ENCODE results near the gene WDTC1. TPM values are rescaled to one million over a fixed set of nuclear protein-coding genes. Genes with fewer than 3 reads are reported as not detected.
A peak's percentile ranks its signal among the peaks of the same experiment; 100 is the strongest.

The WDTC1 gene
- polyA plus RNA-seq, 4 donors, result 40.8 to 51.9 (median 44.9) TPM

DNA sequence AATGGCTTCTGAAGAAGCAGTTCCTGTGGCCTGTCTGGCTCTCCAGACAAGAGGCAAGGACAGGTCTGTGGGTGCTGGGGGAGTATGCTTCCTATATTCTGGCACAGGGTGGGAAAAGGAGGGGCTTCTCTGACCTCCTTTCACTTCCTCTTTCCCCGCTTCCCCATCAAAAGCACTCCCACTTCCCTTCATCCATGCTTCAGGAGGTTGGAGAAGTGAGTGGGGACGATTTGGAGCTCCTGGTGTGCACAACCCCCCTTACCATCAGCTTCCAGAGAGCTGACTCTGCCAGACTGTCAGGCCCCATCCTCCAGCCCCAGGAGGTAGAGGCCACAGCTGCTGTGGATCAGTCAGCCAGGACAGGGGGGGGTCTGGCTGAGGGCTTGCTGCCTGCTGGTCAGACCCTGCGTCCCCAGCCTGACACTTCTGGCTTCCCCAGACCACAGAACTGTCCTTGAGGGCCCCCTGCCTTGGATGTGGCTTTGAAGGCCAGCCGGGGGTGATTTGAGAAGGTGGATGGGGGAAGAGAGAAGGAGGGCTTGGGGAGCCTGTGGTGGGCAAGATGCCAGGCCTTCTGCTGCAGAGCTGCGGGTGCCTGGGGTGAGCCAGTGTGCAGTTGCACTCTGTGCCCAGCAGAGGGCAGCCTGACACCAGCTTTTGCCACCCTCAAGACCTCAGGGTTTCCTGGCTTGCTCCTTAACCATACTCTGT lies 66.1 kb downstream of the WDTC1 start:
- DNase-seq (ENCODE audit: low read depth in 4 of 4, low spot score in 3 of 4), result peak; percentile 80 to 89 (median 83)

- no peak for DNase-seq (ENCODE audit: low read depth in 4 of 4, low spot score in 3 of 4)
These were observed 66.6 kb downstream of the WDTC1 start for GRCh38 chr1:27301052-27301422.

DNA sequence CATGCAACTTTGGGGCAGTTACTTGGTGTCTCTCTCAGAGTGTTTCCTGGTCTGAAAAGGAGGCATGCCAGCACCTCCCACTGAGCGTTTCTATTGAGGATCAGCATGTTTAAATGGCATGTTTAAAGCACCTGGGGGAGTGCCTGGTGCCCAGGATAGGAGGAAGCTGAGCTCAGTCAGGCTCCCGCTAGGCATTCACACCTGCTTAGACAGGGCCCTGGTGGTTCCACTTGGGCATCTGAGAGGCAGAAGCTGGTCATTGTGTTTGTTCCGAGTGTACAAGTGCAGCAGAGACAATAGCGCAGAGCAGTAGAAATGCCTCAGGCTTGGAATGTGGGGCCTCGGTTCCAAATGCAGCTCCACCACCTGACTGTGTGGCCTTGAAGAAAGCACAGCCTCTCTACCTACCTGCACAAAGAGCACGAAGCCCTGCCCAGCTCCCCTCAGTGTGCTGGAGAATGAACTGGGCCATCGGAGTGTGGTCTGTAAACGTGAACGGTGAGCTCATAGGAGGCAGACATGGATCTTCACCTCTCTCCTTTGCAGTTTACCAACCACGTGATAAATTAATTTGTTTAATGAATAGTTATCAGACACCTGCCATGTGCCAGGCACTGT lies 67.3 kb downstream of the WDTC1 start:
- DNase-seq (ENCODE audit: low read depth in 4 of 4, low spot score in 3 of 4), result no peak

DNA sequence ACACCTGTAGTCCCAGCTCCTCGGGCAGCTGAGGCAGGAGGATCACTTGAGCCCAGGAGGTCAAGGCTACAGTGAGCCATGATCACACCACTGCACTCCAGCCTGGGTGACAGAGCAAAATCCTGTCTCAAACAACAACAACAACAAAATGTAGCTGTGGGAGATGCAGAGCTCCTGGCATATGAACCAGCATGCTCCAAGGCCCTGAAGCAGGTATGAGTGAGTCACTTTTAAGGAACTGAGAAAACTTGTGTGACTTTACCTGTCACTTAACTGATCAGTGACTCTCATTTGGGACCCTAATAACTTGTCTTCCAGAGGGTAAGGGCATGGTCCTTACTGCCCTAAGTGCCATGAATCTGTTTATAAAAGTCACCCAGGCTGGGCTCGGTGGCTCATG lies 68.2 kb downstream of the WDTC1 start:
- no peak for DNase-seq (ENCODE audit: low read depth in 4 of 4, low spot score in 3 of 4)

DNA sequence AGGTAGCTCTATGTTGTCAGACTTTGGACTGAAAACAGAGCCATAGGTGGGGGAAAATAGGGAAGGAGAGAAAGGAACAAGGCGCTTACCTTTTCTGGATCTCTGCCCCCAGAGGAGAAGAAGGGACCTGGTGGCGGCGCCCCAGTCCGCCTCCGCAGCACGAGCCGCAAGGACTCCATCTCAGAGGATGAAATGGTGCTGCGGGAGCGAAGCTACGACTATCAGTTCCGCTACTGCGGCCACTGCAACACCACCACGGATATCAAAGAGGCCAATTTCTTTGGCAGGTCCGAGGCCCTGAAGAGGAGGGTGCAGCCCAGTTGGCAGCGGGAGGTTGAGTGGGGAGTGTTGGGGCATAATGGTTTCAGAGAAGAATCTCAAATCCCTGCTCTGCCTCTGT lies 69.1 kb downstream of the WDTC1 start:
- no peak for DNase-seq (ENCODE audit: low read depth in 4 of 4, low spot score in 3 of 4)

DNA sequence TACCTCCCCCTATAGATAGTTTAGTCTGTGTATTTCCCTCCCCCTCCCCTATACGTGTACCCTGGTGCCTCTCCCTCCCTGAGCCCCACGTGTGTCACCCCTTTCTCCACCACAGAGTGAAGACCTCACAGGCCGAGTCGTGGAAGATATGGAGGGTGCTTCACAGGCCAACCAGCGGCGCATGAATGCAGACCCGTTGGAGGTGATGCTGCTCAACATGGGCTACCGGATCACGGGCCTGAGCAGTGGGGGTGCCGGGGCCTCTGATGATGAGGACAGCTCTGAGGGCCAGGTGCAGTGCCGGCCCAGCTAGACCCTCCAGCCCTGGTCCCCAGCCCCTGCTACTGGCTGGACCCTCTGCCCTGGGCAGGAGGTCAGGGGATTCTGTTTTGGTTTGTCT lies 71.6 kb downstream of the WDTC1 start:
- DNase-seq (ENCODE audit: low read depth in 4 of 4, low spot score in 3 of 4), result no peak

DNA sequence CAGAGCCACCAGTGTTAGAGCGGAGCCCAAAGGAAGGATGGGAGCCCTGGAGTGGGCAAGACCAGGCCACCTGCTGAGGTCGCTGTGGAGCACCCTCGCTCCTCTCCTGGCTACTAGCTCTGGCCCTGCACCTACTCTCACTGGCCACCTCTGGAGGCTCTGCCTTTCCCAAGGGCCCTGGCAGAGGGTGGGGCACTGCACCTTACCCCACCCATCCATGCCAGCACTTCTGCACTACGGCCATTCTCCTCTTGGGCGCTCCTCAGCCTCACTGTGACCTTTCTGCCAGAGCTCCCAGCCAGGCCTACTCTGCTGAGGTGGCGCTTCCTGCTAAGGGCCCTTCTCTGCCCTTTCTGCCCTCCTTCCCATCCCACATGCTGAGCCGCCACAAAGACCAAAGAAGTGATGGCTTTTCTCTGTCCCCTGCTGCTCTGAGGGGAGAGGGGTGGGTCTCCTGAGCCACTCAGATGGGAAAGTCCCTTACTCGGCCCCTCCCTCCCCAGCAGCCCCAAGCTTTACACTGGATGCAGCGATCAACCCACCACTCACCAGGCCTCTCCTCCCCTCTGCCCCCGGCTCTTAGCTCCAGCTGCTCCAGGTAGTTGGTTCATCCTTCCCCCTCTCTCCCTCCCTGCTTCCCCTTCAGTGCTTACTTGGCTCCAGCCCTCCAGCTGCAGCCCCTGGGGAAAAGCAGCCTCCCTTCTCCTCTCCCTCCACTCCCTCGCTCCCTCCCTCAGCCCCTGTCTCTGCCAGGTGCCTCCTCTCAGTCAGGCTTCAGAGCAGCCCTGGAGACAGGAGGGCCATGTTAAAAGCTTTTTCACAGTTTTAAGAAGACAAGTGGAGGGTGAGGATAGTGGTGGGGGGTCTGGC lies 72.7 kb downstream of the WDTC1 start:
- peak in 1 of 4 donors; percentile 33 for DNase-seq (ENCODE audit: low read depth in 4 of 4, low spot score in 3 of 4)

GRCh38 chr1:27307874-27308598 lies 73.6 kb downstream of the WDTC1 start:
- no peak for DNase-seq (ENCODE audit: low read depth in 4 of 4, low spot score in 3 of 4)

- DNase-seq (ENCODE audit: low read depth in 4 of 4, low spot score in 3 of 4), result no peak
These were observed 79.7 kb downstream of the WDTC1 start for GRCh38 chr1:27314169-27314568.

GRCh38 chr1:27314737-27315136 lies 80.3 kb downstream of the WDTC1 start:
- DNase-seq (ENCODE audit: low read depth in 4 of 4, low spot score in 3 of 4), result no peak

- no peak for DNase-seq (ENCODE audit: low read depth in 4 of 4, low spot score in 3 of 4)
These were observed 82.4 kb downstream of the WDTC1 start for GRCh38 chr1:27316860-27317259.

GRCh38 chr1:27318136-27318535 lies 83.7 kb downstream of the WDTC1 start:
- DNase-seq (ENCODE audit: low read depth in 4 of 4, low spot score in 3 of 4), result no peak

DNA sequence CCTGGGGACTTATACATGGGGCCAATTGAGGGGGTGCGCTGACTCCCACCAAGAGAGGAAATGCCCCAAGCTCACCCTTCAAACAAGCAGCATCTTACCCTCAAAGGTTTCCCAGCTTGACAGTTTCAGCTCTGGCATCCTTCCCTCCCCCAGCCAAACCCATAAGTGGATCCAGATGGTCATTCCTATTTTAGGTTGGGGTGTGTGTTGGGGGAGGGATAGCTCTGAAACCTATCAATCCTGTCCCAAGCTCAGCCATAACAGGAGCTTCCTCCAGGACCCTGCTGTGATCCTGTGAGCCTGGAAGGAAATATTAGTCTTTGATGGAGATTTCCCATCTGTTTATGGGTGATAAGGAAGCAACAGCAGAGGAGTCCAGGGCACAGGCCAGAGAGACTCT lies 84.2 kb downstream of the WDTC1 start:
- DNase-seq (ENCODE audit: low read depth in 4 of 4, low spot score in 3 of 4), result no peak

DNA sequence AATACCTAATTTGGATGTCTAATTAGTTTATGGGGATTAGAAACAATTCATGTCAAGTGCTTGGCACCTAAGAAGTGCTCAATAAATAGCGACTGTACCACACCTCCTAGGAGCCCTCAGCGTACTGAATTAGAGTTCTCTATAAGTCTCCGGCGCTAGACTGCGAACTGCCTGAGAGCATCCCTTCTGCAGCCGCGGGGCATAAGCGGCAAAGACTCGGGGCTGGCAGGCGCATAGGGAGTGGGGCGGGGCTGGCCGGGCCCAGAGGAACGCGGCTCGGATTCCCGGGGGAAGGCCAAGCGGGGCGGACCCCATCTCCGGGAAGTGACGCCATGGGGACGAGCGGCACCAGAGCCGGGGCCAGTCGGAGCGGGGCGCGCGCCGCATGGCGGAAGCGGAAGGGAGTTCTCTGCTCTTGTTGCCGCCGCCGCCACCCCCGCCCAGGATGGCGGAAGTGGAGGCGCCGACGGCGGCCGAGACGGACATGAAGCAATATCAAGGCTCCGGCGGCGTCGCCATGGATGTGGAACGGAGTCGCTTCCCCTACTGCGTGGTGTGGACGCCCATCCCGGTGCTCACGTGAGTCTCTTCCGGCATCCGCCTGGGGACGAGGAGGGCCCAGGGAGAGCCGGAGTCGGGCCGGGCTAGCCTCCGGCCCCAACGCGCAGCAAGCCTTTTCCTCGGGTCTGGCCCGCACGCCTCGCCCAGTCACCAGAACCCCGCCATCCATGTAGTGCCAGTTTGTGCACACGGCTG lies 87.6 kb downstream of the WDTC1 start, which contains the start of gene TMEM222:
TSS of gene TMEM222 (plus strand) at position 351 of the 756 bp plus-strand sequence. CDS start at position 386, 35 bp downstream.
- peak; percentile 87 to 91 (median 88) for DNase-seq (ENCODE audit: low read depth in 4 of 4, low spot score in 3 of 4)

- DNase-seq (ENCODE audit: low read depth in 4 of 4, low spot score in 3 of 4), result no peak
These were observed 88.3 kb downstream of the WDTC1 start for GRCh38 chr1:27322569-27323240.

DNA sequence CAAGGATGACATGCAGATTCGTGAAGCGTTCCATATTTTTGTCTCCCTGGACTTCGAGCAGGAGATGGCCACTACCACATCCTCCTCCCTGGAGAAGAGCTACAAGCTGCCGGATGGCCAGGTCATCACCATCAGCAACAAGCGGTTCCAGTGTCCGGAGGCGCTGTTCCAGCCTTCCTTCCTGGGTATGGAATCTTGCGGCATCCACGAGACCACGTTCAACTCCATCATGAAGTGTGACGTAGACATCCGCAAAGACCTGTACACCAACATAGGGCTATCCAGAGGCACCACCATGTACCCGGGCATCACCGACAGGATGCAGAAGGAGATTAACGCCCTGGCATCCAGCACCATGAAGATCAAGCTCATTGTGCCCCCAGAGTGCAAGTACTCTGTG lies 90.9 kb downstream of the WDTC1 start:
- no peak for DNase-seq (ENCODE audit: low read depth in 4 of 4, low spot score in 3 of 4)

DNA sequence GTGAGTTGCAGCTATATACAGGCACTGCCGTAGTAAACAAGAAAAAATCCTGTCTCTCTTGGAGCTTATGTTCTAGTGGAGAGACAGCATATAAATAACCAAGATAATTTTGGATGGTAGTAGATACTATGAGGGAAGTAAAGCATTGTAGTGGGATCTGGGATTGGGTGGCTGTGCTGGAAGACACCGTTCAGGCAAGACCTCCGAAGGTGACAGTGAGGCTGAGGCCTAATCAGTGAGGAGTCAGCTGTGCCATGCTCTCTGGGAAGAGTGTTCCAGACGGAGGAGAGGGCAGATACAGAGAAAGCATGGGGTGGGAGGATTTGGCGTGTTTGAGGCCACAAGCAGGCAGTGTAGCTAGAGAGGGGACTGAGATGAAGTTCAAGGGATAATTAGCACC lies 93.5 kb downstream of the WDTC1 start:
- DNase-seq (ENCODE audit: low read depth in 4 of 4, low spot score in 3 of 4), result no peak

DNA sequence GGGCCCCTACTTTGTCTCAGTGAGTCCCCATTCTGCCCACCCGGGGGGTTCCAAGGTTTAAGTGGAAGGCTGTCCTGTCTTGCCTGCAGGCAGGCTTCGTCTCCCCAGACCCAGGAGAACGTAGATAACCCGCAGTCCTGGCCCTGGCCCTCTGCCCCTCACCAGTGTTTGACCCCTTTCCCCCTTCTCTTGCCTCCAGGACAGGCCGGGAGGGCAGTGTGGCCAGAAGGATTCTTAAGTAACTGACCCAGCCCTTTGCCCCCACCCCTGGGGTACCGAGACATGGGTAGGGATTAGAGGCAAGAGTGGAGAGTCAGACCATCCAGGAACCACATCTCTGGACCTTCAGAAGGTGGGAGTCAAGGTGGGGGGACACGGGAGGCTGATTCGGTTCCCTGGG lies 96.4 kb downstream of the WDTC1 start:
- DNase-seq (ENCODE audit: low read depth in 4 of 4, low spot score in 3 of 4), result no peak

- no peak for DNase-seq (ENCODE audit: low read depth in 4 of 4, low spot score in 3 of 4)
These were observed 97.0 kb downstream of the WDTC1 start for GRCh38 chr1:27331426-27331825.

GRCh38 chr1:27331922-27332321 lies 97.5 kb downstream of the WDTC1 start:
- no peak for DNase-seq (ENCODE audit: low read depth in 4 of 4, low spot score in 3 of 4)

Data from right renal pelvis (tissue), 4 donors.